Central memory CD8-positive, alpha-beta T cell (primary cell): ENCODE data around the gene SH2D6.
A peak's percentile ranks its signal among the peaks of the same experiment; 100 is the strongest.

Experiments
- ATAC-seq: fragments of 150-1000 bp; cut with Tn5 transposase; replicated peaks from 2 replicates; pipeline ENCODE4 v1.10.0; 2022; ENCODE audit warnings: mild to moderate bottlenecking, moderate FRiP score, moderate number of reproducible peaks; ENCODE audit not compliant: poor library complexity, severe bottlenecking; ENCODE audit errors: extremely low read depth
- DNase-seq, 2 donors: peaks; one replicate each; pipeline ENCODE4 v3.0.0; 2021; ENCODE audit warnings: low spot score in 2 of 2
- H3K27ac Mint-ChIP-seq: one replicate; pipeline ENCODE4 v1.8.0; 2022; ENCODE audit warnings: low read depth, mild to moderate bottlenecking, moderate library complexity, mixed read lengths
- H3K27me3 Mint-ChIP-seq: one replicate; pipeline ENCODE4 v1.8.0; 2022; ENCODE audit warnings: mixed read lengths
- H3K36me3 Mint-ChIP-seq: one replicate; pipeline ENCODE4 v1.8.0; 2022; ENCODE audit warnings: mild to moderate bottlenecking, moderate library complexity, mixed read lengths; ENCODE audit not compliant: insufficient read depth
- H3K4me1 Mint-ChIP-seq: one replicate; pipeline ENCODE4 v1.8.0; 2022; ENCODE audit warnings: mixed read lengths
- H3K4me3 Mint-ChIP-seq: one replicate; pipeline ENCODE4 v1.8.0; 2022; ENCODE audit warnings: mild to moderate bottlenecking, moderate library complexity, mixed read lengths
- H3K9me3 Mint-ChIP-seq: one replicate; pipeline ENCODE4 v1.8.0; 2022; ENCODE audit warnings: mixed read lengths

The SH2D6 gene

DNA sequence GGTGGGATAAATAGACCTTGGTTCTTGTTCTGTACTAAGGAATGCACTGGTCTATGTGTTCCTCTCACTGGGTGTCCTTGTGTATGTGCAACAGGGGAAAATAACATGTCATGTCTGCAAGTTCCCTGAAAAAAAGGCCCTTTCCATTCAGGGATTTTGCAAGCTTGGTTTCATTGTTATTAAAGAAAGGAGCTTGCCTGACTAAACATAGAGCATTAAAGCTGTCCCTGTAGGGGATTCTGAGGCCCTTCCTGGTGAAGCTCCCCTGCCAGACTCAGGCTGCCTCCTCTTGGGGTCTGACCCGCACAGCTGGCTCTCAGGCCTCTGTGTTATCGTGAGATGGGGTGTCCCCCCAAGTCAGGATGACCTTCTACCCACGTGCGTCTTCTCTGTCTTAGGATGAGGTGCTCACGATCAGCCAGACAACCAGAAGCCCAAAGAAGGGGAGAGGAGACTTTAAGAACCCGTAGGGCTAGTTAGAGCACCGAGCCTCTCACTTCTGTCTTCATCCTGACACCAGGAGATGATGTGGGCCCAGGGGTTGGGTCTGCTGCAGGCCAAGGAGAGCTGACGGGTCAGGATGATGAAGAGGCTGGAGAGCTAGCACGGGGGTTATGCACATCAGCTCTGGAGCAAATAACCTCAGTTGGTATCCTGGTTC, 29.5 kb upstream of the SH2D6 start:
- H3K4me3 Mint-ChIP-seq: no peak overlapping the region
- no peaks in the 10 kb centered on the region for H3K27me3 Mint-ChIP-seq
- no peak for DNase-seq
- no peaks in the 10 kb centered on the region for H3K4me1 Mint-ChIP-seq
- peaks cover 20% of the 10 kb centered on the region for H3K36me3 Mint-ChIP-seq
- no peaks in the 10 kb centered on the region for H3K9me3 Mint-ChIP-seq
- ATAC-seq: no peak
- no peak overlapping the region for H3K27ac Mint-ChIP-seq

GRCh38 chr2:85390941-85391669, 27.4 kb upstream of the SH2D6 start:
- H3K36me3 Mint-ChIP-seq: peaks cover 10% of the 10 kb centered on the region
- no peaks in the 10 kb centered on the region for H3K4me1 Mint-ChIP-seq
- H3K27me3 Mint-ChIP-seq: no peaks in the 10 kb centered on the region
- H3K27ac Mint-ChIP-seq: peak overlapping the region; percentile 13
- H3K9me3 Mint-ChIP-seq: no peaks in the 10 kb centered on the region
- DNase-seq: peak; percentile 42 to 59
- no peak overlapping the region for H3K4me3 Mint-ChIP-seq
- ATAC-seq: peak; percentile 49

DNA sequence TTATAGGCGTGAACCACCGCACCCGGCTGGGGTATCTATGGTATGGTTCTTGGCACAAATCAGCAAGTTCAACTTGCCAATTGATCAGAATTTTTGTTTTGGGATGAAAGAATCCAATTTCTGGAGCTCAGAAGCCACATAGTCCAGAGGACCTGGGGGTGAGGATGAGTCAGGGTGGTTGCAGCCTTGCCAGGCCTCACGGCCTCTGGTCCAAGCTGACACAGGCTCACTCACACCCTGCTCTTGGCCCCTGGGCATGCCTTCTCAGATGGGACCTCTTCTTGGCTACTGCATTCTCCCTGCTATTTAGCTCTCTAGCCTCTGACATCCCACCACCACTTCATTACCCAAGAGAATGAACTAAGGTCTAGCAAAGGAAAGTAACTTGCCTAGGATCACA, 24.7 kb upstream of the SH2D6 start:
- Mint-ChIP-seq H3K4me1 (no peaks in the 10 kb centered on the region), H3K27ac (no peak overlapping the region), H3K4me3 (no peak overlapping the region), H3K36me3 (peaks cover 4% of the 10 kb centered on the region), H3K27me3 (no peaks in the 10 kb centered on the region), H3K9me3 (no peaks in the 10 kb centered on the region)
- ATAC-seq (no peak), DNase-seq (no peak)

GRCh38 chr2:85394261-85394681, 24.2 kb upstream of the SH2D6 start:
- H3K9me3 Mint-ChIP-seq: no peaks in the 10 kb centered on the region
- no peak for ATAC-seq
- no peak overlapping the region for H3K27ac Mint-ChIP-seq
- no peaks in the 10 kb centered on the region for H3K27me3 Mint-ChIP-seq
- DNase-seq: no peak
- H3K4me3 Mint-ChIP-seq: no peak overlapping the region
- no peaks in the 10 kb centered on the region for H3K4me1 Mint-ChIP-seq
- peaks cover 2% of the 10 kb centered on the region for H3K36me3 Mint-ChIP-seq

- Mint-ChIP-seq H3K27me3 (no peaks in the 10 kb centered on the region), H3K27ac (no peak overlapping the region), H3K36me3 (peaks cover 2% of the 10 kb centered on the region), H3K4me3 (no peak overlapping the region), H3K9me3 (no peaks in the 10 kb centered on the region), H3K4me1 (no peaks in the 10 kb centered on the region)
- DNase-seq (no peak), ATAC-seq (no peak)
Measured at GRCh38 chr2:85394976-85395375, 23.5 kb upstream of the SH2D6 start.

- no peaks in the 10 kb centered on the region for H3K9me3 Mint-ChIP-seq
- no peak overlapping the region for H3K4me3 Mint-ChIP-seq
- peaks cover 4% of the 10 kb centered on the region for H3K36me3 Mint-ChIP-seq
- H3K4me1 Mint-ChIP-seq: no peaks in the 10 kb centered on the region
- H3K27me3 Mint-ChIP-seq: no peaks in the 10 kb centered on the region
- no peak for DNase-seq
- no peak for ATAC-seq
- H3K27ac Mint-ChIP-seq: no peak overlapping the region
Measured at GRCh38 chr2:85395912-85396475, 22.5 kb upstream of the SH2D6 start.

DNA sequence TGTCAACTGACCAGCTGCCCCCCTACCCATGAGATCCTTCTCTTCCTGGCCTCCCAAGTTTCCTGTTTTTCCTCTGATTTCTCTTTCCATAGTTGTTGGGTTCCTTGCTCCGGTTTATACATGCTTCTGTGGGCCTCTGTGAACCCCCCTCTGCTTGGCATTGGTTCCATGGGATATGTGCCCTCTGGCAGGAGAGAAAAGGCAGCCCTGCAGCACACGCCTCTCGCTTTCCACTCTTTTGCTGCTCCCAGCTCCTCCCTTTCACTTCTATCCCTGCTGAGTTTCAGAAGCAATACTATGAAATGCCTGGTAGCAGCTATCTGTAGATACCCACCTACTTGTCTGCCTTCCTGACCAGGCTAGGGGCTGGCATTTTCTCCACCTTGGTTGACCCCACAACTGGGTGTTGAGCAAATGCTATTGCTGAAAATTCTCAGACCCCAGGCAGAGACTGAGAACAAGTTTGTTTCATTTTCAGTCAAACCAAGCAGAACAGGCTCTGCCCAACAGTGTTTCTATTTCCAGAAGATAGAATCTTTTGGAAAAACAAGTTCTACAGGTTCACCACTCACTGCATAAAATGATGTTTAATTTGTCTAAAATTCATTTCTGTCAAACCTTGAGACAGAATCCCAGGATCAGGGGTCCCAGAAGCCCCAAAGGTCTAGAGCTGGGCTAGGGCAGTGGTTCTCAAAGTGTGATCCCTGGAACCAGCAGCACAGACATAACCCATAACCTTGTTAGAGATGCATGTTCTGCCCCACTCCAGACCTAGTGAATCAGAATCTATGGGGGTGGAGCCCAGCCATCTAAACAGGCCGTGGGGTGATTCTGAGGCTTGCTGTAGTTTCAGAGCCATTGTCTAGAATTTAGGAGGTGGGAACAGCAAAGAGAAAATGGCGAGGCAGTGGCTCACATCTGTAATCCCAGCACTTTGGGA, 21.7 kb upstream of the SH2D6 start:
- peaks cover 7% of the 10 kb centered on the region for H3K36me3 Mint-ChIP-seq
- H3K27ac Mint-ChIP-seq: no peak overlapping the region
- ATAC-seq: no peak
- H3K4me1 Mint-ChIP-seq: no peaks in the 10 kb centered on the region
- no peaks in the 10 kb centered on the region for H3K27me3 Mint-ChIP-seq
- DNase-seq: no peak
- no peaks in the 10 kb centered on the region for H3K9me3 Mint-ChIP-seq
- no peak overlapping the region for H3K4me3 Mint-ChIP-seq

DNA sequence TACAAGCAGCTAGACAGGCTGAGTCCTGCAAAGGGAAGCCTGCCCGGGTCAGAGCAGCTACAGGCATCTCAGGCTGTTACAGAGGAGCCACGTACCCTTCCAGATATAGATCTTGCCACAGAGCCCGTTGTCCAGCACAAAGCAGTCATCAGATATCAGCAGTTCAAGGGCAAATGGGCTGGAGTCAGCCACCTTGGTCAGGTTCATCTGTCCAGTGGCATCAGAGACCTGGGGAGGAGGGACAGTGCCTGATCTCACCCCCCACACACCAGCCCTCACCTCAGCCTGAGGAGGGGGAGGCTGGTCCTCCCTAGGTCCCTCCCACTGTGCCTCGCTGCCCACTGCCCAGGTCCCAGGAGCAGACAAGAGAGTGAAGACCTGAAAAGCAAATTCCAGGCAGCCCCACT, 20.6 kb upstream of the SH2D6 start:
- DNase-seq (no peak), ATAC-seq (no peak)
- Mint-ChIP-seq H3K27ac (no peak overlapping the region), H3K4me3 (no peak overlapping the region), H3K36me3 (peaks cover 7% of the 10 kb centered on the region), H3K9me3 (no peaks in the 10 kb centered on the region), H3K27me3 (no peaks in the 10 kb centered on the region), H3K4me1 (no peaks in the 10 kb centered on the region)

- H3K4me1 Mint-ChIP-seq: no peaks in the 10 kb centered on the region
- H3K27me3 Mint-ChIP-seq: no peaks in the 10 kb centered on the region
- H3K36me3 Mint-ChIP-seq: peaks cover 7% of the 10 kb centered on the region
- no peak for ATAC-seq
- H3K27ac Mint-ChIP-seq: no peak overlapping the region
- H3K9me3 Mint-ChIP-seq: peaks cover under 1% of the 10 kb centered on the region
- DNase-seq: no peak
- H3K4me3 Mint-ChIP-seq: no peak overlapping the region
Measured at GRCh38 chr2:85398426-85399182, 19.9 kb upstream of the SH2D6 start.

DNA sequence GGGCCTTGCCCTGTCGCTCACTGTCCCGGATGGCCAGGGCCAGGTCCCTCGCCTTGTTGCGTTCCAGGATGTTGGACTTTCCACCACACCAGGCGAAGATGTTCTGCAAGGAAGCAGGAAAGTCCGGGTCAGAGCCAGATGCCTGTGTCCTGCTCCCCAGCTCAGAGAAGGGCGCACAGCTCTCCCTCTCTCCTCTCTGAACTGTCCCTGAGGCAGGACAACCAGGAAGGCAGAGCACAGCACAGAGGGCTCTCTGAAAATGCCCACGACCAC, 19.4 kb upstream of the SH2D6 start:
- no peak for DNase-seq
- peaks cover 6% of the 10 kb centered on the region for H3K9me3 Mint-ChIP-seq
- H3K4me1 Mint-ChIP-seq: no peaks in the 10 kb centered on the region
- no peak overlapping the region for H3K27ac Mint-ChIP-seq
- no peaks in the 10 kb centered on the region for H3K27me3 Mint-ChIP-seq
- peaks cover 7% of the 10 kb centered on the region for H3K36me3 Mint-ChIP-seq
- no peak overlapping the region for H3K4me3 Mint-ChIP-seq
- ATAC-seq: no peak

GRCh38 chr2:85400023-85400422, 18.5 kb upstream of the SH2D6 start:
- Mint-ChIP-seq H3K36me3 (peaks cover 7% of the 10 kb centered on the region), H3K27ac (no peak overlapping the region), H3K9me3 (peaks cover 7% of the 10 kb centered on the region), H3K4me1 (peaks cover 2% of the 10 kb centered on the region), H3K4me3 (no peak overlapping the region), H3K27me3 (no peaks in the 10 kb centered on the region)
- ATAC-seq (no peak), DNase-seq (no peak)
